Measurements from ENCODE around the gene RNF213.
"Not testable (repeated sequence)": the region's sequence is repeated elsewhere in the genome, so short reads cannot be mapped to it uniquely, and the experiment has no call there.

The RNF213 gene

DNA sequence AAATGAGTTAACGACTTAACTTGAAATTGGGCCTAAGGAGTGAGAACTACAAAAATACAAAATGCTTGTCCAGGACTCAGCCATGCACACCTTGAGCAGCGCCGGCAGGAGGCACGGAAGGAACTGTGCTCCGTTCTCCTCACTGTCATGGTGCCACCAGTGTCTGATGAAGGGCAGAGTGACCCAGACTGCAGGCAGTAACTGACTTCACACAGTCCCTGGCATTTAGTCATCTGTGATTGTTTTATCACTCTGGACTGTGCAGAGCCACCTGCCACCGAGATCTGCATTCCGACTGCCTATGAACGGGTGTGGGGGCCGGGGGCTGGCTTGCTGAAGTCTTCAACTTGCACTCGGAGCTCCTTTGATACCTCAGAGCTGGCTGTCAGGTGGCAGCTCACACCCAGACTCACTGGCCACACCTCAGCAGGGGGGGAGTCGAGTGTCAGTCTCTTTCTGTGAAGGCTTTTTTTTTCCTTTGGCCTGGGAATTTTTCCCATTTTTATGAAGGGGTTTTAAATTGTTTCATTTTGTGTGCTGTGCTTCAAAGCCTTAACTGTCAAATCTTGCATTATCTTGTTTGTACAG is 134.1 kb downstream of the RNF213 start:
- no peak for DNase-seq (ENCODE audit: low spot score)

DNA sequence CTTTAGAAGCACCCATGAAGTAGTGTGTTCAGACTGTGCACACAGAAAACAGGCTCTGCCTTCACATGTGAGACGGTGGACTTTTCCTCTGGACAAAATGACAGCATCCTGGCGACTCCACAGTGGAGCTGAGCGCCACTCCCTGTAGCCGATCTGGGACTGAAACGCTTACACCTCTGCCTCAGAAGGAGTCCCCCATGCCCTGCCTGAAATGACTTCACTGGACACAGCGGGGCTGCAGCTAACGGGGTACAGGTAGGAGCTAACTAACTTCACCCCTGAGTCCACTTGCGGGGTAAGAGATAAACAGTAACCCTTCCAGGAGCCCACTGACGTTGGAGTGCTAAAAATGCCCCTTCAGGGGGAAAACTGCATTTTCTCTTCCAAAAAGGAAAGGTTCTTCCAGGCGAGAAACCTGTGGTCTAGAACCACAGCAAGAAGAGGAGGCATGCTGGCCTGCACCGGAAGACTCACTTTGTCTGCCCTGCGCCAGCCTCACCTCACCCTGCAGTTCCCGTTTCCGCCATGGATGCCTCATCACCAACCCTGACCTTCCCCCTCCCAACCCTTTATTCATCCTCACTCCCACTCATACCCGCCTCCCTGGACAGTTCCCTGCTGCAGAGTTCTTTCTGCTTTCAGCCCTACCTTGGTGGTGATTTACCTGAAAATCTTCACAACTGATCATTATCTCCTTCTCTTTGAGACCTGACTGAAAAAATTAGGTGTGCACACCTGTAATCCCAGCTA is 134.9 kb downstream of the RNF213 start:
- no peak for DNase-seq (ENCODE audit: low spot score)

DNA sequence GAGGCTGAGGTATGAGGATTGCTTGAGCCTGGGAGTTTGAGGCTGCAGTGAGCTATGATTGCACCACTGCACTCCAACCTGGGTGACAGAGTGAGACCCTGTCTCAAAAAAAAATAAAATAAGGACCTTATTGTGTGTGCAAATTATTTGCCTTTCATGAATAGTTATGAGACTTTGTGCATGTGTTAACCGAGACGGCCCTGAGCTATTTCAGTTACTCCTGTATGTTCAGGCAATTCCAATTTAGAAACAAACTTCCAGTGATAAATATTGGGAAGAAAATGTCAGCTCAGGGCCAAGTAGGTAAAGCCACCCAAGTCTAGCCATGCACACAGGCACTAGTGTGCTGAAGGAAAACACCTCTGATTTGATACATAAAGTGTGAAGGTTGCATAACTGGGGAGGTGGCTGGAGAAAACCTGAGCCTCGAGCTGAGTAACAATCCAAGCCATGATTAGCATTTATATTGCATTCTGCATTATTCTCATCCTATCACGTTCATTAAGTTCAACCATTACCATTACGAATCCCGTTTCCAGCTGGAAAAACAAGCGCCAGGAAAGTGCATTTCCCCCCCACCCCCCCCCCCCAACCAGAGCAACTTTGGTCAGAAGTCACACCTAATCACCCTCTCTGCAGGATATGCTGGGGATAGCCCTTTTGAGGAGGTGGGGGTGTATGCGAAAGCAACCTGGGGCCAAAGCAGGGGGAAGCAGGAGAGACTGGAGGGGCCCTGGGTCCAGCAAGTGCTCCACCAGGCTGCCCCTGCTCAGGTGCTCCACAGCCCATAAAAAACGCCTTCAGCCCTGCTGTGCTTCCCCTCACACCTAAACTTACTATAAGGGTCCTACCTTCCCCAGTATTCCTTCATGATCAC is 135.7 kb downstream of the RNF213 start:
- no peak for DNase-seq (ENCODE audit: low spot score)

DNA sequence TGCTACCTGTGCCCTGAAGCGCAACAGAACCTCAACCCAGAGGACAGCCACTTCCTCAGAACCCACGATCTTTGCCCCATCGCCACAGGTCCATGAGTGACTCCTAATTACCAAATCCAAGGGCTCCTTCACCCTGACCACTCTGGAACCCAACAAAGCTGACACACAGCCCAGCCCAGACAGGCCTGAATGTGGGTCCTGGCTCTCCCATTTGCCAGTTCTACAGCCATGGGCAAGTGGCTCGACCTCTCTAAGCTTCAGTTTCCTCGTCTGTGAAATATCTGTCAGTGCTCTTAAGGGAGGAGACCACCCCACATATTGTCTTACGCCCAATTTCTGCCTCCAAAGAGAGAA is 136.4 kb downstream of the RNF213 start:
- no peak for DNase-seq (ENCODE audit: low spot score)

DNA sequence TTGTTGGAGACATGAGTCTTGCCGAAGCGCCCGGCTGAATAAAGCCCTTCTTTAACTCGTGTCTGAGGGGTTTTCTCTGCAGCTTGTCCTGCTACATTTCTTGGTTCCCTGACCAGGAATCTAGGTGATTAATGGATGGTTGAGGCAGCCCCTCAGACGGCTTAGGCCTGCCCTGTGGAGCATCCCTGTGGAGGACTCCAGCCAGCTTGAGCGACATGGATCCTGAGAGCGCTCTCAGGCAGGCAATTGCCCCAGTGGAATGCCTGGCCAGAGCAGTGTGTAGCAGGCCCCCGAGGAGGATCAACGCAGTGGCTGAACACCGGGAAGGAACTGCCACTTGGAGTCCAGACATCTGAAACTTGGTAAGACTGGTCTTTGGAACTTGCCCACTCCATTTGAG is 137.0 kb downstream of the RNF213 start:
- DNase-seq (ENCODE audit: low spot score): no peak

DNA sequence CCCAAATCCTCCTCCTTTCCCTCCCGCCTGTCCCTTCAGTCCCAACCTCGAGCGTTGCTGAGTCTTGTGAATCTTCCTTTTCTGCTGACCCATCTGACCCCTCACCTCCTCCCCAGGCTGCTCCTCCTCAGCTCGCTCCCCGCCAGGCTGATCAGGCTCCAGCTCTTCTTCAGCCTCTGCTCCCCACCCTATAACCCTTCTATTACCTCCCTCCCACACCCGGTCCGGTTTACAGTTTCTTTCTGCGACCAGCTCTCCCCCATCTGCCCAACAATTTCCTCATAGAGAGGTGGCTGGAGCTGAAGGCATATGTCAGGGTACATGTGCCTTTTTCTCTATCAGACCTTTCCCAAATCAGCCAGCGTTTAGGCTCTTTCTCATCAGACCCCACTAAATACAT is 140.4 kb downstream of the RNF213 start:
- DNase-seq (ENCODE audit: low spot score): not testable (repeated sequence)

DNA sequence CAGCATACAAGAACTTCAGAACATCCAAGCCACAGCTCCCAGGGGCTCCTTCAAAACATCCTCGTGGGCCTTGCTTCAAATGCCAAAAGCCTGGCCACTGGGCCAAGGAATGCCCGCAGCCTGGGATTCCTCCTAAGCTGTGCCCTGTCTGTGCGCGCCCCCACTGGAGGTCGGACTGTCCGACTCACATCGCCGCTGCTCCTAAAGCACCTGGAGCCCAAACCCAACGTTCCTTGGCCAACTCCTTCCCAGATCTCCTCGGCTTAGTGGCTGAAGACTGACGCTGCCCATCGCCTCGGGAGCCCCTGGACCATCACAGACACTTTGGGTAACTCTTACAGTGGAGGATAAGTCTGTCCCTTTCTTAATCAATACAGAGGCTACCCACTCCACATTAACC is 141.4 kb downstream of the RNF213 start:
- not testable (repeated sequence) for DNase-seq (ENCODE audit: low spot score)

DNA sequence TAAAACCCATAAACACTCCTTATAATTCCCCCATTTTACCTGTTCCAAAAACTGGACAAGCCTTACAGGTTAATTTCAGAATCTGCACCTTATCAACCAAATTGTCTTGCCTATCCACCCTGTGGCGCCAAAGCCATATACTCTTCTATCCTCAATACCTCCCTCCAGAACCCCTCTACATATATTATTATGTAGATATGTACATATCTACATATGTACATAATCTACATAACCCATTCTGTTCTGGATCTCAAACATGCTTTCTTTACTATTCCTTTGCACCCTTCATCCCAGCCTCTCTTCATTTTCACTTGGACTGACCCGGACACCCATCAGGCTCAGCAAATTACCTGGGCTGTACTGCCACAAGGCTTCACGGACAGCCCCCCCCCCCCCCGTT is 142.3 kb downstream of the RNF213 start:
- no peak for DNase-seq (ENCODE audit: low spot score)

DNA sequence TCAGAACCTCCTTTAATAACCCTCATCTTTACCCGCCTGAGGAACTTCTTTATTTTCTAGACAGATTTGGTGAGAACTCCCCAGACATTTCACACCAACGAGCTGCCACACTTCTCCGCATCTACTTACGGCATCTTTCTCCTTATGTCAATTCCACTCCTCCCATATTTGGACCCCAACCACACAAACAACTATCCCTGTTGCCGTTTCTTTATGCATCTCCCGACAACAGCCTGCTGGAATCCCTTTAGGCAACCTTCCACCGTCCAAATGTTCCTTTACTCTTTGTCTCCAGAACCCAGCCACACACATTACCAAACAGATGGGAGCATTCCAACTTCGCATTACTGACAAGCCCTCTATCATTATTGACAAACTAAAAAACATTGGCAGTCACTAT is 145.5 kb downstream of the RNF213 start:
- no peak for DNase-seq (ENCODE audit: low spot score)

DNA sequence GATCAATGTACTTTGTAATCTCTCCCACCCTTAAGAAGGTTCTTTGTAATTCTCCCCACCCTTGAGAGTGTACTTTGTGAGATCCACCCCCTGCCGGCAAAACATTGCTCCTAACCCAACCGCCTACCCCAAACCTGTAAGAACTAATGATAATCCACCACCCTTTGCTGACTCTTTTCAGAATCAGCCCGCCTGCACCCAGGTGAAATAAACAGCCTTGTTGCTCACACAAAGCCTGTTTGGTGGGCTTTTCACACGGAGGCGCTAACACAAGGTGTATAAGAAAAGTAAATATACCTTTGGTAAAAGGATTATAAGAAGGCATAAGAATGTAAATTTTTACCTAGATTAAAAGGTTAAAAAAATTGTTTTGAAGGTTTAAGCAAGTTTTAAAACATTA is 147.3 kb downstream of the RNF213 start:
- DNase-seq (ENCODE audit: low spot score): not testable (repeated sequence)

DNA sequence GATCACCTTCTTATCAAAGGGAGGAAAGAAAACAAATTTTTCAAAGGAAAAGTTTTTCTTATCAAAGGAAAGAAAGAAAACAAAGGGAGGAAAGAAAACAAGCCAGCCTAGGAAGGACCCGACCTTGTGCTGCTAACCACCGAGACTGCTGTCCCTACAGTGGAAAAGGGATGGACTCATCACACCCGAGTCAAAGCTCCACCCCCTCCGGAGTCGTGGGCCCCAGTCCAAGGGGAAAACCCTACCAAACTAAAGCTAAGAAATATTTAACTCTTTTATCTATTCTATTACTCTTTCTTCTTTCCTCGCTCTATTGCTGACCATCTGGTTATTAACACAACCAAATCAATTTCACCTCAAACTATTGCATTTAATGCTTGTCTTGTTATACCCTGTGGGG is 148.2 kb downstream of the RNF213 start:
- DNase-seq (ENCODE audit: low spot score): no peak

DNA sequence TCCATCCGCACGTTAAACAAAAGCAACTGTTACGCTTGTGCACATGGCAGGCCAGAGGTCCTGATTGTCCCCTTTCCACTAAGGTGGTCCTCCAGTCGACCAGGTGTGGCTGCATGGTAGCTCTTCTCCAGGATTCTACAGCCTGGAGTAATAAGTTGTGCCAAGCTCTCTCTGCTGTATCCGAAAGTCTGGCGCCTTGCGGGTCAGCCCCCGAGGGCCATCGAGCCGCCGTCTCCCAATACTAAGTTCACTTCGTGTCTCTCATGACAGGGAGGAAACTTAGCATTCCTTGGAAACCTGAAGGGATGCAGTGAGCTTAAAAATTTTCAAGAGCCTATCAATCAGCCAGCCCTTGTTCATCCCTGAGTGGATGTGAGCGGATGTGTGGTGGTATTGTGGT is 149.0 kb downstream of the RNF213 start:
- no peak for DNase-seq (ENCODE audit: low spot score)

DNA sequence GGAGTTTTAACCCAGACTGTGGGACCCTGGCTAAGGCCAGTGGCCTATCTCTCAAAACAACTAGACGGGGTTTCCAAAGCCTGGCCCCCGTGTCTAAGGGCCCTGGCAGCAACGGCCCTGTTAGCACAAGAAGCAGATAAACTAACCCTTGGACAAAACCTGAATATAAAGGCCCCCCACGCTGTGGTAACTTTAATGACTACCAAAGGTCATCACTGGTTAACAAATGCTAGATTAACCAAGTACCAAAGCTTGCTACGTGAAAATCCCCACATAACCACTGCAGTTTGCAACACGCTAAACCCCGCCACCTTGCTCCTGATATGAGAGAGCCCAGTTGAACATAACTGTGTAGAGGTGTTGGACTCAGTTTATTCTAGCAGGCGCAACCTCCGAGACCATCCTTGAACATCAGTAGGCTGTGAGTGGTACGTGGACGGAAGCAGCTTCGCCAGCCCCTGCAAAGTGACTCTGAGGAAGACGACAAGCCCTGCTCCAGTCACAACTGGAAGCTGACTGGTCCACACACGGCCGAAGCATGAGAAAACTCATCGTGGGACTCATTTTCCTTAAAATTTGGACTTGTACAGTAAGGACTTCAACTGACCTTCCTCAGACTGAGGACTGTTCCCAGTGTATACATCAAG is 149.9 kb downstream of the RNF213 start:
- DNase-seq (ENCODE audit: low spot score): not testable (repeated sequence)

DNA sequence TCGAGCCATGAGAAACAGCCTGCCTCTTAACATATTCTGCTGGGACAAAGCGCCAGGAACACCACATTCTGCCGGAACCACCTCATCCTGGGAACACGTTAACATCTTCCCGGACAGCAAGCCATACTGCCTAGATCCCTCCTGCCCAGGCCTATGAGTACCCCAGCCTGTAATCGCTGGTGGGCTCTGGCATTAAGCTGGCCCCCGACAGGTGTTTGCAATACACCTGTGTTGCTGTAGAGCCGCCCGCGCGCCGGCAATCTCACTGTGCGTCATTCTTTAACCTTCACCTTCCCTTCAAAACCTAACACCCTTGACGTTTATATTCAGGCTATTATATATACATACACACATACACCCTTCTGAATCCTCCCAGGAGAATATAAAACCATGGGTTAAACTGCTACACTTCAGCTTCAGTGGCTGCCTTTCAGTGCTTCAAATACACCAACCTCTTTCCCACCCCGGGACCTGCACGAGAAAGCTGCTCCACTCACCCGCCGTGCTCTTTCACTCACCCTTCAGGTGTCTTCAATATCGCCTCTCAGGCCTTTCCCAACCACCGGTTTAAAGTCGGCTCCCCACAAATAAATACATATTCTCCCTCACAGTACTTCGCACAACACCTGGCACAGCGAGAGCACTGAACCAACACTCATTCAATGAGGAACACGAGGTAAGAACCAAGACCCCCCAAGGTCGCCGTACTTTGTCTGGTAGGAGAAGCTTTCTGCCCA is 153.3 kb downstream of the RNF213 start:
- no peak for DNase-seq (ENCODE audit: low spot score)

DNA sequence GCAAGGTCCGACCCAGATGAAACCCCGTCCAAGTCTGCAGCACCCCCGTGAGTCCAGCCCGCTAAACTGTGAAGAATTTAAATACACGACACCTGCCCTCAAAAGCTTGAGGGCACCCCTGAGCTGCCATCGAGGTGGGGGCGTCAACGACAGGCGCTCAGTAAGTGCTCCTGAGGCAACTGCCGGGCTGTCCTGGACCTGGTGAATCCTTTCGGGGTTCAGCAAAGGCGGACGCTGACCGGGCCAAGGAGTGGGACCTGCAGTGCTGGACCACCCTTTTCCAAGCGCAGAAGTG is 153.8 kb downstream of the RNF213 start:
- DNase-seq (ENCODE audit: low spot score): no peak

DNA sequence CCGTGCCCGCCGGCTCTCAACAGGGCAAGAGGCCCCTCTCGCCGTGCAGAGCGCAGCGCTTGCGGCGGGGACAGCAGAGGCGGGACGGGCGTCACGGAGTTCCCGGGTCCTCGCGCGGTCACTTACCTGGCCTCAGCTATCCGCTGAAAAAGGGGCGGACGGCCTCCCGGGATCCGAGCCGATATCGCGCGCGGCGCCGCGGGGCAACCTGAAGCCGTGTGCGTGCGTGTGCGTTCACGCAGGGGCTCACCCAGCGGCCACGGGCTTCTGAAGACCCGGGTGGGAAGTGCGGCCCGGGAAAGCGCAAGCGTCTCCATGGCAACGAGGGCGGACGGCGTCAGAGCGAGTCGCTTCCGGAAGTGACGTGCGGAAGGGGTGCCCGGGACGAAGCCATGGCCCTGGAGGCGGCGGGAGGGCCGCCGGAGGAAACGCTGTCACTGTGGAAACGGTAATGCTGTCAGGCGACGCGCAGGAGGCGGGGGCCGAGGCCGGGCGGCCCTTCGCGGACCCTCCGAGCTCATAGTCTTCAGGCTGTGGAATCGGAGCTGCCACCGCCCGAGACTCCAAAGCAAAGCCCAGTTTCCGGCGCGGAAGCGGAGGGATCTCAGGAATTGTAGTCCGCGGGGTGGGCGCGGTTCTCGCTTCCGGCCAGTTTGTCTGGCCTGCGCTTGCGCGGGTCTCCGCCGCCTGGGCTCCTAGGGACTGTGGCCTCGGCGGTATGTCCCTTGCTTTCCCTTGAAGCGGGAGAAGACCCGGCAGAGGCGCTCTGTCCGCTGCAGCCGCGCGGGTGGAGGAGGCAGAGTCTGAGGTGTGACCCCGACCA is 154.4 kb downstream of the RNF213 start, which contains the start of gene ENDOV:
Gene ENDOV, plus strand, starts transcription at position 365 of the 823 bp plus-strand sequence. Its CDS starts 28 bp downstream, at position 393.
- peak; percentile 92 for DNase-seq (ENCODE audit: low spot score)

DNA sequence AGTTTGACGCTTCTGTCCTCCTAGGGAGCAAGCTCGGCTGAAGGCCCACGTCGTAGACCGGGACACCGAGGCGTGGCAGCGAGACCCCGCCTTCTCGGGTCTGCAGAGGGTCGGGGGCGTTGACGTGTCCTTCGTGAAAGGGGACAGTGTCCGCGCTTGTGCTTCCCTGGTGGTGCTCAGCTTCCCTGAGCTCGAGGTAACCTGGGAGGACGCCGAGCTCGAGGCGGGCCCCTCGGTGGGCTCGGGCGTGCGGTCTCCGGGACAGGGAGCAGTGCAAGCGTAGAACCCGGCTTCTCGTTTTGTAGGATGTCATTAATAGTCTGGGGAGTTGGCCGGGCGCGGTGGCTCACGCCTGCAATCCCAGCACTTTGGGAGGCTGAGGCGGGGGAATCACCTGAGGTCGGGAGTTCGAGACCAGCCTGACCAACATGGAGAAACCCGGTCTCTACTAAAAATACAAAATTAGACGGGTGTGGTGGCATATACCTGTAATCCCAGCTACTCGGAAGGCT is 155.0 kb downstream of the RNF213 start:
- no peak for DNase-seq (ENCODE audit: low spot score)

DNA sequence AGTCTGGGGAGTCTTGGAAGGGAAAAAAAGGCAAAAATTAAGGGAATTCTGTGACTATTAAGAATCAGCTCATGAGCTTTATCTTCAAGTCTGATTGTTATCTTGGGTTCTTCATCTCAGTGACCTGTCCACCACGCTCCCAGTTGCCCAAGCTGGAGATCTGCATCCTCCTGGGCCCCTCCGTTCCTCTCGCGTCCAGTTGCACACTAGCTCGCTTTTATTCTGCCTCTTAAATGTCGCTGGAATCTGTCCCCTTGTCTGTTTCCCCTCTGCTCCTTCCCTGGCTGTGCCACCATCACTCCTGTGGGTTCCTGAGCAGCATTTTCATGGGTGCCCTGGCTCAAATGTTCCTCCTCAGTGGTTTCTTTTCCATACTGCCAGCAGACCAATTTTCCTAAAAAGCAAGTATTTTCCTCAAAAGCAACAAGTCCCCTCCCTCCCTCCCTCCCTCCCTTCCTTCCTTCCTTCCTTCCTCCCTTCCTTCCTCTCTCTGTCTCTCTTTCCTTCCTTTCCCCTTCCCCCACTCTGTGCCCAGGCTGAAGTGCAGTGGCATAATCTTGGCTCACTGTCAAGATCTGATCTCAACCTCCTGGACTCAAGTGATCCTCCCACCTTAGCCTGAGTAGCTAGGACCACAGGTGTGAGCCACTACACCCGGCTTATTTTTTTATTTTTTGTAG is 155.7 kb downstream of the RNF213 start:
- no peak for DNase-seq (ENCODE audit: low spot score)

DNA sequence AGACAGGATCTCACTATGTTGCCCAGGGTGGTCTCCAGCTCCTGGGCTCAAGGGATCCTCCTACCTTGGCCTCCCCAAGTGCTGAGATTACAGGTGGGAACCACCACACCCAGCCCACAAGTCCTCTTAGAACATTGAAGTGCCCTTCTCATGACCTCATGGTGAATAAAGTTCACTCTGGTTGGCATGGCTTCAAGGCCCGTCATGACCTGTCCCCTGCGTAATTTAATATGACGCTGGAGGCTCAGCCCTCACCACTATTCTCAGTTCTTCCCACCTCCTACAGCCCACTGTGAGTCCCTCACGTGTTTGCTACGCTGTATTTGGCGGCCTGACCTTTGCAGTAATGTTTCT is 156.3 kb downstream of the RNF213 start:
- no peak for DNase-seq (ENCODE audit: low spot score)

DNA sequence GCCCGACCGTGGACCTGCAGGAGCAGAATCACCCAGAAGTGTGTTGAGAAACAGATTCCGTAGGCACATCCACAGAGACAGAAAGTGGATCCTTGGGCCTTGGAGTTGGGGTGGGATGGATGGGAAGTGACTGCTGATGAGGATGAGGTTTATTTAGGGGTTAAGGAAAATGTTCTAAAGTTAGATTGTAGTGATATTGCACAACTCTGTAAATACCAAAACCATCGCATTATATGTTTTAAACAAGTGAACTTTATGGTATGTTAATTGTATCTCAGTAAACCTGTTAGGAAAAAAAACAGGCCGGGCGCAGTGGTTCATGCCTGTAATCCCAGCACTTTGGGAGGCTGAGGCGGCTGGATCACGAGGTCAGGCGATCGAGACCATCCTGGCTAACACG is 157.9 kb downstream of the RNF213 start:
- no peak for DNase-seq (ENCODE audit: low spot score)

All from cerebellar cortex (tissue), 1 donor.